IMR-90 (cell line): ENCODE measurements around the gene SAPCD1. TPM values are rescaled to one million over a fixed set of nuclear protein-coding genes. Genes with fewer than 3 reads are reported as not detected.

Experiments
- ATAC-seq: fragments of 200-7000 bp; cut with Tn5 transposase; 2 replicates; pipeline ENCODE4 v1.9.1; 2020; ENCODE audit warnings: low read depth, mild to moderate bottlenecking, moderate library complexity
- BruUV-seq: library from RNA; stranded (reverse); fragments of 400-500 nt; replicated peaks from 2 replicates; lab custom pipeline; 2021; lab: Mats Ljungman, UMichigan
- CTCF ChIA-PET: fragments of 300-600 bp; formaldehyde crosslinking; extraction: SDS; loops from one replicate; lab custom pipeline; 2021; ENCODE audit warnings: antibody characterized with exemption; lab: Yijun Ruan, JAX
- POLR2A ChIA-PET: fragments of 300-600 bp; sonication (Branson Sonifier 250); formaldehyde crosslinking; loops from one replicate; lab custom pipeline; 2022; ENCODE audit warnings: antibody characterized with exemption; ENCODE audit not compliant: unreplicated experiment; lab: Charles Lee
- DNase-seq: peaks from one replicate; pipeline ENCODE4 v3.0.0; 2013
- H2AFZ ChIP-seq: replicated peaks from 2 replicates; pipeline ENCODE3; 2013; ENCODE audit warnings: low read length, mild to moderate bottlenecking; ENCODE audit not compliant: poor library complexity
- H2AK5ac ChIP-seq: 2 replicates; pipeline ENCODE4 v1.6.1; 2013; ENCODE audit warnings: low read depth, low read length, inconsistent platforms
- H2AK9ac ChIP-seq: replicated peaks from 2 replicates; pipeline ENCODE3; 2013; ENCODE audit warnings: mild to moderate bottlenecking, low read depth, low read length, moderate library complexity; ENCODE audit not compliant: poor library complexity
- H2BK120ac ChIP-seq: 2 replicates; pipeline ENCODE4 v1.6.1; 2013; ENCODE audit warnings: low read depth, low read length, inconsistent platforms
- H2BK15ac ChIP-seq: 3 replicates; pipeline ENCODE4 v1.6.1; 2013; ENCODE audit warnings: low read depth, low read length, inconsistent platforms
- H2BK20ac ChIP-seq: 2 replicates; pipeline ENCODE4 v1.6.1; 2013; ENCODE audit warnings: low read depth, mild to moderate bottlenecking, inconsistent platforms, low read length, moderate library complexity
- H2BK5ac ChIP-seq: 2 replicates; pipeline ENCODE4 v1.6.1; 2013; ENCODE audit warnings: mild to moderate bottlenecking, low read depth, low read length, inconsistent platforms; ENCODE audit not compliant: poor library complexity, severe bottlenecking
- H3K14ac ChIP-seq: replicated peaks from 2 replicates; pipeline ENCODE4 v1.6.1; 2013; ENCODE audit warnings: low read depth, low read length, inconsistent platforms
- H3K18ac ChIP-seq: 2 replicates; pipeline ENCODE4 v1.6.1; 2013; ENCODE audit warnings: low read depth, low read length, control low read depth
- H3K23ac ChIP-seq: 2 replicates; pipeline ENCODE4 v1.6.1; 2013; ENCODE audit warnings: low read depth, low read length, inconsistent platforms
- H3K27ac ChIP-seq: 2 replicates; pipeline ENCODE4 v1.5.1; 2013; ENCODE audit warnings: mild to moderate bottlenecking, control low read depth, low read length; ENCODE audit not compliant: insufficient read depth
- H3K27me3 ChIP-seq: 2 replicates; pipeline ENCODE4 v1.6.1; 2013; ENCODE audit warnings: low read length; ENCODE audit not compliant: control insufficient read depth, insufficient read depth
- H3K36me3 ChIP-seq: 2 replicates; pipeline ENCODE4 v1.6.1; 2013; ENCODE audit warnings: low read length, mixed read lengths; ENCODE audit not compliant: control insufficient read depth, insufficient read depth
- H3K4ac ChIP-seq: 2 replicates; pipeline ENCODE4 v1.6.1; 2013; ENCODE audit warnings: low read depth, low read length, inconsistent platforms
- H3K4me1 ChIP-seq: 2 replicates; pipeline ENCODE4 v1.6.1; 2013; ENCODE audit warnings: low read length, mixed read lengths; ENCODE audit not compliant: control insufficient read depth, insufficient read depth
- H3K4me2 ChIP-seq: 2 replicates; pipeline ENCODE4 v1.6.1; 2013; ENCODE audit warnings: low read depth, mild to moderate bottlenecking, control low read depth, low read length, moderate library complexity
- H3K4me3 ChIP-seq: 2 replicates; pipeline ENCODE4 v1.5.1; 2013; ENCODE audit warnings: low read depth, mild to moderate bottlenecking, control low read depth, low read length, moderate library complexity; ENCODE audit not compliant: insufficient read depth
- H3K56ac ChIP-seq: 2 replicates; pipeline ENCODE4 v1.6.1; 2013; ENCODE audit warnings: low read length, inconsistent platforms; ENCODE audit not compliant: insufficient read depth; ENCODE audit errors: extremely low read depth
- H3K79me1 ChIP-seq, 2 experiments: 2 replicates each; pipeline ENCODE4 v1.6.1; 2013; ENCODE audit warnings: low read length in 2 of 2, inconsistent platforms in 1 of 2, low read depth in 1 of 2
- H3K9ac ChIP-seq: 2 replicates; pipeline ENCODE4 v1.6.1; 2013; ENCODE audit warnings: low read depth, low read length, control low read depth
- H3K9me1 ChIP-seq: 2 replicates; pipeline ENCODE4 v1.6.1; 2013; ENCODE audit warnings: low read length, inconsistent platforms; ENCODE audit not compliant: insufficient read depth
- H3K9me3 ChIP-seq: 2 replicates; pipeline ENCODE4 v1.6.1; 2013; ENCODE audit warnings: low read length; ENCODE audit not compliant: control insufficient read depth, insufficient read depth
- H4K20me1 ChIP-seq: 2 replicates; pipeline ENCODE4 v1.6.1; 2013; ENCODE audit warnings: low read length, inconsistent platforms; ENCODE audit not compliant: insufficient read depth
- H4K5ac ChIP-seq: 2 replicates; pipeline ENCODE4 v1.6.1; 2013; ENCODE audit warnings: mild to moderate bottlenecking, low read depth, low read length, control low read depth
- H4K8ac ChIP-seq, 2 experiments: 2 replicates each; pipeline ENCODE4 v1.6.1; 2013; ENCODE audit warnings: low read depth in 2 of 2, low read length in 2 of 2, control low read depth in 1 of 2, inconsistent platforms in 1 of 2
- H4K91ac ChIP-seq: 2 replicates; pipeline ENCODE4 v1.6.1; 2013; ENCODE audit warnings: low read depth, low read length, inconsistent platforms; ENCODE audit not compliant: insufficient read depth
- BHLHE40 ChIP-seq: fragments of 150-350 bp; IDR thresholded peaks from 2 replicates; pipeline ENCODE4 v1.6.1; 2016; ENCODE audit warnings: mild to moderate bottlenecking, low read depth, low read length
- CHD1 ChIP-seq: IDR thresholded peaks from 2 replicates; pipeline ENCODE4 v1.6.1; 2012; ENCODE audit warnings: low read depth, low read length, improper control_type of control experiment
- ELK1 ChIP-seq: fragments of 150-350 bp; IDR thresholded peaks from 2 replicates; pipeline ENCODE4 v1.6.1; 2016; ENCODE audit warnings: low read depth, mild to moderate bottlenecking, low read length, moderate library complexity, borderline replicate concordance
- FOS ChIP-seq: fragments of 150-350 bp; IDR thresholded peaks from 2 replicates; pipeline ENCODE4 v1.6.1; 2016; ENCODE audit warnings: low read depth, low read length
- MAZ ChIP-seq: IDR thresholded peaks from 2 replicates; pipeline ENCODE4 v1.6.1; 2012; ENCODE audit warnings: low read depth, mild to moderate bottlenecking, low read length, improper control_type of control experiment, moderate library complexity, borderline replicate concordance
- MXI1 ChIP-seq: IDR thresholded peaks from 2 replicates; pipeline ENCODE4 v1.6.1; 2012; ENCODE audit warnings: low read depth, mild to moderate bottlenecking, low read length, moderate library complexity, borderline replicate concordance
- NFE2L2 ChIP-seq: fragments of 150-350 bp; IDR thresholded peaks from 2 replicates; pipeline ENCODE4 v1.6.1; 2016; ENCODE audit warnings: low read depth, mild to moderate bottlenecking, low read length
- POLR2A ChIP-seq: IDR thresholded peaks from 2 replicates; pipeline ENCODE4 v1.6.1; 2012; ENCODE audit warnings: mild to moderate bottlenecking, low read depth, low read length
- RAD21 ChIP-seq: IDR thresholded peaks from 2 replicates; pipeline ENCODE4 v1.6.1; 2012; ENCODE audit warnings: low read length, improper control_type of control experiment
- RCOR1 ChIP-seq: IDR thresholded peaks from 2 replicates; pipeline ENCODE4 v1.6.1; 2012; ENCODE audit warnings: mild to moderate bottlenecking, low read length, improper control_type of control experiment; ENCODE audit not compliant: insufficient replicate concordance
- RFX5 ChIP-seq: IDR thresholded peaks from 2 replicates; pipeline ENCODE4 v1.8.0; 2012; ENCODE audit warnings: low read depth, mild to moderate bottlenecking, low read length, moderate library complexity
- SMC3 ChIP-seq: fragments of 150-350 bp; IDR thresholded peaks from 2 replicates; pipeline ENCODE4 v1.6.1; 2016; ENCODE audit warnings: low read depth, mild to moderate bottlenecking, antibody characterized with exemption, low read length, moderate library complexity
- WGBS, 2 experiments: methylation state at CpG; one replicate each; pipeline versions ENCODE4 v1.1.5 to v1.1.7; 2013; ENCODE audit warnings: missing lambda C conversion rate in 2 of 2; ENCODE audit not compliant: insufficient read length in 1 of 2; ENCODE audit errors: extremely low coverage in 2 of 2; 5-methylcytosine and 5-hydroxymethylcytosine counted together
- dilution Hi-C: fragments of 300-500 bp; cut with HindIII; formaldehyde crosslinking; loops from one replicate; pipeline ENCODE4 v1.14.3; 2018; ENCODE audit warnings: low sequenced_read_pairs; ENCODE audit not compliant: unreplicated experiment
- in situ Hi-C: fragments of 300-500 bp; cut with MboI; formaldehyde crosslinking; loops from 3 replicates; pipeline ENCODE4 v1.14.3; 2019; ENCODE audit warnings: low sequenced_read_pairs, inconsistent platforms, mixed read lengths
- intact Hi-C: fragments of 100-400 bp; cut with micrococcal nuclease; formaldehyde crosslinking; loops from 2 replicates; pipeline ENCODE4 v1.10.0; 2022
- polyA plus RNA-seq, 3 experiments: library from polyadenylated mRNA; depleted of rRNA; stranded (reverse); fragments of >200 nt; gene quantifications; 2 replicates each; pipeline ENCODE4 v1.2.3, GENCODE V29; 2012; ENCODE audit warnings: low replicate concordance in 1 of 3
- total RNA-seq: library from RNA; depleted of rRNA; stranded (reverse); fragments of >200 nt; gene quantifications from 2 replicates; pipeline ENCODE4 v1.2.3, GENCODE V29; 2012
- TF ChIP-seq, protein P1 (sequence below): conservative IDR thresholded peaks from 2 replicates; pipeline ENCODE4 v1.5.1; 2012; ENCODE audit warnings: mild to moderate bottlenecking, low read depth, low read length, improper control_type of control experiment
- TF ChIP-seq, protein P2 (sequence below): fragments of 150-350 bp; IDR thresholded peaks from 2 replicates; pipeline ENCODE4 v1.6.1; 2017; ENCODE audit warnings: mild to moderate bottlenecking, antibody characterized with exemption, low read length, low read depth

SAPCD1 gene
- total and polyA plus RNA-seq, 2 of the 4 experiments (the other 2 are of a cell fraction) = 2.3 TPM; not detected in 1

- H4K5ac ChIP-seq = peak overlapping the region; percentile 86
- peaks cover 18% of the 10 kb centered on the region for H3K4me1 ChIP-seq
- H2BK5ac ChIP-seq = peak overlapping the region; percentile 99
- H3K27me3 ChIP-seq = no peaks in the 10 kb centered on the region
- peak overlapping the region; percentile 98 for H3K14ac ChIP-seq
- H3K4me3 ChIP-seq = peak overlapping the region; percentile 81
- ChIA-PET POLR2A (interaction anchor here (0.6 kb wide), 1 partner anchor 166 kb away, joined by 7 read pairs; no protein-coding TSS in a partner anchor), CTCF (no interaction called here)
- intact Hi-C loops (no loop called here), dilution Hi-C loops (no loop called here), in situ Hi-C loops (no loop called here)
- H4K20me1 ChIP-seq = peaks cover 32% of the 10 kb centered on the region
- DNase-seq (peak; percentile 59), ATAC-seq (peak; percentile 13)
- peak overlapping the region; percentile 75 for H3K18ac ChIP-seq
- H2AFZ ChIP-seq = peak overlapping the region; percentile 77
- peak overlapping the region; percentile 98 for H2AK5ac ChIP-seq
- peak overlapping the region; percentile 94 for H3K27ac ChIP-seq
- no peaks in the 10 kb centered on the region for H3K9me3 ChIP-seq
- BruUV-seq = no TSS peak
- H3K4ac ChIP-seq = peak overlapping the region; percentile 98
- peak overlapping the region; percentile 99 for H3K56ac ChIP-seq
- peak overlapping the region; percentile 99 for H4K91ac ChIP-seq
- H3K4me2 ChIP-seq = peak overlapping the region; percentile 96
- peak overlapping the region; percentile 99 for H3K23ac ChIP-seq
- peak overlapping the region; percentile 98 for H3K9ac ChIP-seq
- H2BK15ac ChIP-seq = peak overlapping the region; percentile 66; the same call in 2 of the 3 replicates
- peaks cover 14% of the 10 kb centered on the region for H3K9me1 ChIP-seq
- TF ChIP-seq MAZ = peak; percentile 22; the same call in 1 of the 2 replicates
- no peak for TF ChIP-seq RCOR1
- no peak for TF ChIP-seq RAD21
- no peak for TF ChIP-seq CHD1
- TF ChIP-seq ELK1 = no peak
- no peak for TF ChIP-seq BHLHE40
- TF ChIP-seq FOS = 0 out of 2 replicates have a peak, but pooled peaks have one; percentile 23
- TF ChIP-seq, protein P1, sequence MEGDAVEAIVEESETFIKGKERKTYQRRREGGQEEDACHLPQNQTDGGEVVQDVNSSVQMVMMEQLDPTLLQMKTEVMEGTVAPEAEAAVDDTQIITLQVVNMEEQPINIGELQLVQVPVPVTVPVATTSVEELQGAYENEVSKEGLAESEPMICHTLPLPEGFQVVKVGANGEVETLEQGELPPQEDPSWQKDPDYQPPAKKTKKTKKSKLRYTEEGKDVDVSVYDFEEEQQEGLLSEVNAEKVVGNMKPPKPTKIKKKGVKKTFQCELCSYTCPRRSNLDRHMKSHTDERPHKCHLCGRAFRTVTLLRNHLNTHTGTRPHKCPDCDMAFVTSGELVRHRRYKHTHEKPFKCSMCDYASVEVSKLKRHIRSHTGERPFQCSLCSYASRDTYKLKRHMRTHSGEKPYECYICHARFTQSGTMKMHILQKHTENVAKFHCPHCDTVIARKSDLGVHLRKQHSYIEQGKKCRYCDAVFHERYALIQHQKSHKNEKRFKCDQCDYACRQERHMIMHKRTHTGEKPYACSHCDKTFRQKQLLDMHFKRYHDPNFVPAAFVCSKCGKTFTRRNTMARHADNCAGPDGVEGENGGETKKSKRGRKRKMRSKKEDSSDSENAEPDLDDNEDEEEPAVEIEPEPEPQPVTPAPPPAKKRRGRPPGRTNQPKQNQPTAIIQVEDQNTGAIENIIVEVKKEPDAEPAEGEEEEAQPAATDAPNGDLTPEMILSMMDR = no peak
- TF ChIP-seq MXI1 = no peak; the same call in 1 of the 2 replicates
- TF ChIP-seq POLR2A = peak; percentile 37
- TF ChIP-seq, protein P2, sequence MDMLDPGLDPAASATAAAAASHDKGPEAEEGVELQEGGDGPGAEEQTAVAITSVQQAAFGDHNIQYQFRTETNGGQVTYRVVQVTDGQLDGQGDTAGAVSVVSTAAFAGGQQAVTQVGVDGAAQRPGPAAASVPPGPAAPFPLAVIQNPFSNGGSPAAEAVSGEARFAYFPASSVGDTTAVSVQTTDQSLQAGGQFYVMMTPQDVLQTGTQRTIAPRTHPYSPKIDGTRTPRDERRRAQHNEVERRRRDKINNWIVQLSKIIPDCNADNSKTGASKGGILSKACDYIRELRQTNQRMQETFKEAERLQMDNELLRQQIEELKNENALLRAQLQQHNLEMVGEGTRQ = no peak
- TF ChIP-seq SMC3 = no peak
- no peak for TF ChIP-seq RFX5
- TF ChIP-seq NFE2L2 = no peak
- peak overlapping the region; percentile 81 for H2BK120ac ChIP-seq
- peaks cover 30% of the 10 kb centered on the region for H3K36me3 ChIP-seq
- peaks cover 9 to 69% of the 10 kb centered on the region in 2 experiments; a peak in 3 of 4 replicates for H3K79me1 ChIP-seq
- 0% methylated on average over 5 of the region's 18 CpGs; no CpG with 5 or more reads in 1 of the 2 experiments for WGBS, 2 experiments
- H4K8ac ChIP-seq = peak overlapping the region; percentile 74 to 93
- H2BK20ac ChIP-seq = peak overlapping the region; percentile 22; the same call in 1 of the 2 replicates
- H2AK9ac ChIP-seq = peak overlapping the region; percentile 100
These were observed 27.5 kb upstream of the SAPCD1 start for GRCh38 chr6:31734821-31735406.
